SK-N-SH treated with all-trans-retinoic acid at 6 μM for 48 hours (cell line): ENCODE measurements around the gene RASAL2.

ENCODE experiments used
- BACH2 ChIP-seq: fragments of 250-450 bp; sonication (Bioruptor Pico); IDR thresholded peaks from 2 replicates; pipeline ENCODE4 v1.9.0; 2021; ENCODE audit warnings: mild to moderate bottlenecking, borderline replicate concordance
- TF ChIP-seq, protein P1 (sequence below): fragments of 250-450 bp; sonication (Bioruptor Pico); IDR thresholded peaks from 2 replicates; pipeline ENCODE4 v1.8.0; 2020; ENCODE audit warnings: mild to moderate bottlenecking, moderate library complexity, borderline replicate concordance
- TF ChIP-seq, protein P2 (sequence below): fragments of 250-450 bp; sonication (Bioruptor Pico); IDR thresholded peaks from 2 replicates; pipeline ENCODE4 v1.8.0; 2021; ENCODE audit warnings: low read depth, mild to moderate bottlenecking, moderate library complexity, borderline replicate concordance

- TF ChIP-seq, protein P1, sequence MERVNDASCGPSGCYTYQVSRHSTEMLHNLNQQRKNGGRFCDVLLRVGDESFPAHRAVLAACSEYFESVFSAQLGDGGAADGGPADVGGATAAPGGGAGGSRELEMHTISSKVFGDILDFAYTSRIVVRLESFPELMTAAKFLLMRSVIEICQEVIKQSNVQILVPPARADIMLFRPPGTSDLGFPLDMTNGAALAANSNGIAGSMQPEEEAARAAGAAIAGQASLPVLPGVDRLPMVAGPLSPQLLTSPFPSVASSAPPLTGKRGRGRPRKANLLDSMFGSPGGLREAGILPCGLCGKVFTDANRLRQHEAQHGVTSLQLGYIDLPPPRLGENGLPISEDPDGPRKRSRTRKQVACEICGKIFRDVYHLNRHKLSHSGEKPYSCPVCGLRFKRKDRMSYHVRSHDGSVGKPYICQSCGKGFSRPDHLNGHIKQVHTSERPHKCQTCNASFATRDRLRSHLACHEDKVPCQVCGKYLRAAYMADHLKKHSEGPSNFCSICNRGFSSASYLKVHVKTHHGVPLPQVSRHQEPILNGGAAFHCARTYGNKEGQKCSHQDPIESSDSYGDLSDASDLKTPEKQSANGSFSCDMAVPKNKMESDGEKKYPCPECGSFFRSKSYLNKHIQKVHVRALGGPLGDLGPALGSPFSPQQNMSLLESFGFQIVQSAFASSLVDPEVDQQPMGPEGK (CRISPR knock-in tag): no peak
- TF ChIP-seq BACH2 (CRISPR knock-in tag): no peak
- TF ChIP-seq, protein P2, sequence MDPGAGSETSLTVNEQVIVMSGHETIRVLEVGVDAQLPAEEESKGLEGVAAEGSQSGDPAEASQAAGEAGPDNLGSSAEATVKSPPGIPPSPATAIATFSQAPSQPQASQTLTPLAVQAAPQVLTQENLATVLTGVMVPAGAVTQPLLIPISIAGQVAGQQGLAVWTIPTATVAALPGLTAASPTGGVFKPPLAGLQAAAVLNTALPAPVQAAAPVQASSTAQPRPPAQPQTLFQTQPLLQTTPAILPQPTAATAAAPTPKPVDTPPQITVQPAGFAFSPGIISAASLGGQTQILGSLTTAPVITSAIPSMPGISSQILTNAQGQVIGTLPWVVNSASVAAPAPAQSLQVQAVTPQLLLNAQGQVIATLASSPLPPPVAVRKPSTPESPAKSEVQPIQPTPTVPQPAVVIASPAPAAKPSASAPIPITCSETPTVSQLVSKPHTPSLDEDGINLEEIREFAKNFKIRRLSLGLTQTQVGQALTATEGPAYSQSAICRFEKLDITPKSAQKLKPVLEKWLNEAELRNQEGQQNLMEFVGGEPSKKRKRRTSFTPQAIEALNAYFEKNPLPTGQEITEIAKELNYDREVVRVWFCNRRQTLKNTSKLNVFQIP (CRISPR knock-in tag): no peak
These were observed 436.1 kb downstream of the RASAL2 start for GRCh38 chr1:178530037-178530402.
